NCI-H2081 treated with DMSO at 0.1 percent for 48 hours (cell line): ENCODE data around the gene DMBX1.
A peak's percentile ranks its signal among the peaks of the same experiment; 100 is the strongest.

Experiments
- DNase-seq: peaks from one replicate; lab custom pipeline; 2025; lab: John Stamatoyannopoulos, UW

DMBX1 gene

GRCh38 chr1:46459315-46459714 lies 30.3 kb upstream of the DMBX1 start:
- DNase-seq = no peak

GRCh38 chr1:46461017-46461808 lies 28.4 kb upstream of the DMBX1 start:
- no peak for DNase-seq

- DNase-seq = no peak
Measured at GRCh38 chr1:46461809-46462448, 27.7 kb upstream of the DMBX1 start.

GRCh38 chr1:46464013-46464548 lies 25.6 kb upstream of the DMBX1 start:
- no peak for DNase-seq

GRCh38 chr1:46464915-46465314 lies 24.7 kb upstream of the DMBX1 start:
- DNase-seq = no peak

- no peak for DNase-seq
Measured at GRCh38 chr1:46465981-46466476, 23.6 kb upstream of the DMBX1 start.

GRCh38 chr1:46466477-46467182 lies 23.0 kb upstream of the DMBX1 start:
- no peak for DNase-seq

- no peak for DNase-seq
Measured at GRCh38 chr1:46467183-46467504, 22.5 kb upstream of the DMBX1 start.

GRCh38 chr1:46469881-46470280 lies 19.8 kb upstream of the DMBX1 start:
- no peak for DNase-seq

GRCh38 chr1:46471848-46472492 lies 17.7 kb upstream of the DMBX1 start:
- DNase-seq = no peak

- DNase-seq = no peak
Measured at GRCh38 chr1:46472498-46473181, 17.0 kb upstream of the DMBX1 start.

GRCh38 chr1:46473991-46474390 lies 15.6 kb upstream of the DMBX1 start:
- DNase-seq = no peak

- no peak for DNase-seq
Measured at GRCh38 chr1:46474570-46474969, 15.1 kb upstream of the DMBX1 start.

GRCh38 chr1:46476673-46477072 lies 13.0 kb upstream of the DMBX1 start:
- DNase-seq = no peak

GRCh38 chr1:46477153-46477929 lies 12.3 kb upstream of the DMBX1 start:
- DNase-seq = peak; percentile 15

GRCh38 chr1:46478721-46479485 lies 10.7 kb upstream of the DMBX1 start:
- no peak for DNase-seq

- no peak for DNase-seq
Measured at GRCh38 chr1:46479744-46480350, 9.8 kb upstream of the DMBX1 start.

GRCh38 chr1:46480959-46481646 lies 8.5 kb upstream of the DMBX1 start:
- no peak for DNase-seq

- DNase-seq = no peak
Measured at GRCh38 chr1:46481961-46482360, 7.7 kb upstream of the DMBX1 start.
